VCaP (cell line): Measurements from ENCODE around the gene NARF.
"Not testable (repeated sequence)": the region's sequence is repeated elsewhere in the genome, so short reads cannot be mapped to it uniquely, and the experiment has no call there.

Experiments
- H3K27ac ChIP-seq: fragments of 450-650 bp; 2 replicates; pipeline ENCODE4 v1.5.1; 2017
- CTCF ChIP-seq: fragments of 450-650 bp; conservative IDR thresholded peaks from 2 replicates; pipeline ENCODE4 v1.5.1; 2017; ENCODE audit warnings: mild to moderate bottlenecking, moderate library complexity

NARF gene

GRCh38 chr17:82502207-82502606, 43.7 kb downstream of the NARF start:
- no peak overlapping the region for H3K27ac ChIP-seq
- TF ChIP-seq CTCF: no peak

GRCh38 chr17:82503094-82503727, 44.7 kb downstream of the NARF start:
- TF ChIP-seq CTCF: no peak

GRCh38 chr17:82503728-82504308, 45.3 kb downstream of the NARF start:
- H3K27ac ChIP-seq: no peak overlapping the region
- TF ChIP-seq CTCF: no peak

More at GRCh38 chr17:82503094-82503727, 44.7 kb downstream of the NARF start:
- H3K27ac ChIP-seq: no peak overlapping the region

GRCh38 chr17:82505296-82505695, 46.8 kb downstream of the NARF start:
- no peak for TF ChIP-seq CTCF
- no peak overlapping the region for H3K27ac ChIP-seq

GRCh38 chr17:82506402-82506801, 47.9 kb downstream of the NARF start:
- not testable (repeated sequence) for H3K27ac ChIP-seq

- TF ChIP-seq CTCF: no peak
- H3K27ac ChIP-seq: no peak overlapping the region
Measured at GRCh38 chr17:82507631-82508175, 49.2 kb downstream of the NARF start.

GRCh38 chr17:82511642-82512041, 53.1 kb downstream of the NARF start:
- not testable (repeated sequence) for H3K27ac ChIP-seq

GRCh38 chr17:82513864-82514263, 55.3 kb downstream of the NARF start:
- not testable (repeated sequence) for H3K27ac ChIP-seq

GRCh38 chr17:82517230-82517865, 58.8 kb downstream of the NARF start:
- H3K27ac ChIP-seq: no peak overlapping the region
- no peak for TF ChIP-seq CTCF
